Activated CD4-positive, alpha-beta T cell treated with anti-CD3 and anti-CD28 coated beads, Interleukin-2, amount 50 U/mL, for 1 hour (primary cell): Measurements from ENCODE around the gene NACC1.

Experiments used
- DNase-seq: peaks from one replicate; pipeline ENCODE4 v3.0.0-alpha.2; 2020

NACC1 gene

DNA sequence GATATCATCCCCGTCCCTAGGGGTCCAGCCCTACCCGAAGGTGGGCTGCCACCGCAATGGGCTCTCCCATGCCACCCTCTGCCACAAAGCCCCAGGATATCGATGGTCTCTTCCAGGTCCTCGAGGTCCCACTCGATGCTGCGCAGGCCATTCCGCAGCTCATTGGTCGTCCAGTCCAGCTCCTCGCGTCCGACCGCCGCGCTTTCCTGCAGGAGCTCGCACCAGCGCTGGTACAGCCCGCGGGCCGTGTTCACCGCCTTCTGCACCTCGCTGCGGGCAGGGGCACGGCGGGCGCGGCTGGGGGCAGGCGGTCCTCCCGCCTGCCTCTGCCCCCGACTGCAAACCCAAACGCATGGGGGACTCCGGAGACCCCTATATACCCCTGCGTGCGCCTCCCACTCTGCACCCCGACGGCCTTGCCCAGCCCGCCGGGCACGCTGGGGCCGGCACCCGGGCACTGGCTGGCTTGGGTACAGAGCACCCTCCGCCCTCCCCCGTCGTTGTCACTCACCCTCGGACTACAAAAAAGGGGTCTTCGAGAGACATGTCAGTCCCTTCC is 31.6 kb downstream of the NACC1 start:
- DNase-seq, result peak; percentile 22

GRCh38 chr19:13150187-13150930 is 32.3 kb downstream of the NACC1 start, which contains the start of the genes IER2 and STX10:
TSS of gene IER2 (plus strand) at chr19:13150411. CDS start at chr19:13153187, 2,776 bp downstream.
TSS of gene STX10 (minus strand) at chr19:13150375. CDS start at chr19:13150173, 202 bp downstream.
- peak; percentile 91 for DNase-seq

DNA sequence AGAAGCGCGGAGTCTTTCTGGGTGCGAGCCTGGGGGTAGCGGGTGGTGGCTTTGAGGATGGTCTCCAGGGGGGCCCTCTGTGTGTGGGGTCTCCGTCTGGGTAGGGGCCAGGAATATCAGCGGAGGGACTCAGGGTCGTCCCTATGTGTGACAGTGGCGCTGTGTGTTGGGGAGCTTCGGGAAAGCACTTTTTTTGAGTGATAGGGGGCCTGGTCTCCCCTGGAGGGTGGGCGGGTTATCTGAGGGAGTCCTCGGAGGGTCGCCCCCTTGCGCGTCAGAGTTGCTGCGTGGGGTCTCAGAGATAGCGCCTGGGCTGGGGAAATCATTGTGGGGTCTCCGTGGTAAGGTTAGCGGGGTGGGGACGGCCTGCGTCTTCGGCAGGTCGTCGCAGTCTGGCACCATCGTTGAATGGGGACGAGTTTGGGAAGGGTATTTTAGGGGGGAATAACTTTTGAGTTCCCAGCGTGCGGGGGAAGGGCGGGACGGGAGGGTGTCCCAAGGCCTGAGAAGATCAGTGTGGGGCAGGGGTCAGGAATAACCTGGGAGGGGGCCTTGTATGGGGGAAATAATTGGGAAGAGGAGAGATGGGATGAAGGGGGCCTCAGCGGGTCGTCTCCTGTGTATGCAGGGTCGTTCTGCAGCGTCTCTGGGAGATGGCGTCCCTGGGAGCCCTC is 33.0 kb downstream of the NACC1 start:
- peak; percentile 19 for DNase-seq

DNA sequence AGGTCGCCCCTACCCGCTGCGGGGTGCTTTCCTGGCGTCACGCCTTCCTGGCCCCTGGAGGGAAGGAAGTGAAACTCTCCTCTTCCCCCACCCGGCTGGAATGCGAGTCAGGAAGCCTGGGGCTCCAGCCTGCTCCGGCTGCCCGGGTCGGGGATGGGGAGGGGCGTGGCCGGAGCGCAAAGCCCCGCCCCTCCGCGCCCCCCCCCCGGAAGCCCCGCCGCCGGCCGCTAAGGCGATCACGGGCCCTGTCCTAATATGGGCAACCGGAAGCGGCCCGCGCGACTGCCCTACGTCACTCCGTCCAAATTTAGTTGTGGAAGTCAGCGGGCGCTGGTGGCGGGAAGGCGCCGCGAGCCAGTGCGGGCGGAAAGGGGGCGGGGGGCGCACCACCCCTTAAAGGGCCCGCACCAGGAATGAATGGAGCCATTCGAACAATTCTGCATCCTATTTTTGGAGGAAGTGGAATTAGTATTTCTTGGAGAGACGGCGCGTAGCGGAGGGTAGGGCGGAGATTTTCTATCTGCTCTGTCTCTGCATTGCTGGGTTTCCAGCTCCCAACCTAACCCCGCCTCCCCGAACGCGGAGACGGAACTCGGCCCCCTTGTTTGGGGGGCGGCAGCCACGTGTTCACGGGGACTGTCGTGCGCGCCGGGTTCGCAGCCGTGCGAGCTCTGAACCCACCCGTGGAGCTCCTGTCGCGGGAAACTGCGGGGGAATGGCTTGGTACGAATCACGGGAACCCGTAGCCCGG is 33.7 kb downstream of the NACC1 start:
- DNase-seq, result peak; percentile 94

DNA sequence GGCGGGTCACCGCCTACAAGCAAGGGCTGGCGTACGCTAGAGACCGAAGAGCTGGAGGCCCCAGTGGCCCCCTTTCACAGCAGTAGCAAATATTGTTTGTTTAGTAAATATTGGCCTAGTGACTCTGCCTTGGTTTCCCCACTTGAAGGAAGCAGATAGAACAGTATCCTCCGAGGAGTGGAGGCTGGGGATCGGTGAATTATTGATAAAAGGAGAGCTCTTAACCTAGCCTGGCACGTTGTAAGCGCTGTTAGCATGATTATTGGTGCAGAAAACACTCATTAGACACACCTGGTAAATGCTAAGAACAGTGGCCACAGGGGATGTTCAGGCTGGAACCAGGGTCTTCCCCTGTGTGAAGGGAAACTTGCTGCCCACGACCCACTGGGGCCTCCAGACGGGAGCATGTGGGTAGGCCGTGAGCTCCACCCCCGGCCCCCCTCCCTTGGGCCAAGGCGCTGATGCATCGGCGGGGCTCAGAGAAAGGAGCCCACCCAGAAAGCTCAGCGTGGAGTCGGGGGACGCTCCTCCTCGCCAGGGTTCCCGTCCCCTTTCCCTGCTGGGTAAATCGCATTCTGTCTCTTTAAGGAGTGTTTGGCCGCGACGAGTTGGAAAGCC is 34.4 kb downstream of the NACC1 start:
- no peak for DNase-seq

DNA sequence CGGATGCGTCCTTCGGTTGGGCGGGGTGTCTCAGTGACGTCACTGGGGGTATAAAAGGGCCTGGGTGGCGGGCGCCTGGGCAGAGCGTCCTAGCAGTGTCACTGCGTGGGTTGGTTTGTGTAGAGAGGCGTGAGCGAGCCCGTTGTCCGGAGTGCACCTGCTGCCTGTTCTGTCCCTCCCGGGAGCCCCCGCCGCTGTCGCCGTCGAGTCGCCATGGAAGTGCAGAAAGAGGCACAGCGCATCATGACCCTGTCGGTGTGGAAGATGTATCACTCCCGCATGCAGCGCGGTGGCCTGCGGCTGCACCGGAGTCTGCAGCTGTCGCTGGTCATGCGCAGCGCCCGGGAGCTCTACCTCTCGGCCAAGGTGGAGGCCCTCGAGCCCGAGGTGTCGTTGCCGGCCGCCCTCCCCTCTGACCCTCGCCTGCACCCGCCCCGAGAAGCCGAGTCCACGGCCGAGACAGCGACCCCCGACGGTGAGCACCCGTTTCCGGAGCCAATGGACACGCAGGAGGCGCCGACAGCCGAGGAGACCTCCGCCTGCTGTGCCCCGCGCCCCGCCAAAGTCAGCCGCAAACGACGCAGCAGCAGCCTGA is 35.0 kb downstream of the NACC1 start:
- DNase-seq, result peak; percentile 98

- peak; percentile 31 for DNase-seq
Measured at GRCh38 chr19:13153569-13154240, 35.6 kb downstream of the NACC1 start.

DNA sequence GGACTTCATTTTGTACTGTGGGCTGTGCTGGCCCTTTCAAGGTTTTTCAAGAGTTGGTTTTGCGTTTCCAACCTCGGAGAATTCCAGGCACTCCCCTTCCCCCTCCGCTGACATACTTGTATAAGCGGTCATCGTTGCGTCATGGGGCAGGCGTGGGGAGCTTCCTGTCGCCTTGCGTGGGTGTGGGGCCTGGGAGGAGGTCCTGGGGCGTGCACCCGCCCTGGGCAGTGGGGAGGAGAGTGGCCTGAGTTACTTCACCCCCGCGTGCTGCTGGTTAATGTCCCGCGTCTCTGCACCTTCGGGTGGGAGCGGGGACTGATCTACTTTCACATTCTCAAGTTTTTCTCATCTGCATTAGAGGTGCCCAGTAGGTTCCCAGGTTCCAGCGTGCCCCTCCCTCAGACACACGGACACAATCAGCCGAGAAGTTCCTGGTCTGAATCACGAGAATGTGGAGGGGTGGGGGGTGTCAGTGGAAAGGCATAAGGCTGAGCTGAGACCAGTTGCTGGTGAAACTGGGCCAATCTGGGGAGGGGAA is 36.2 kb downstream of the NACC1 start:
- peak; percentile 49 for DNase-seq

DNA sequence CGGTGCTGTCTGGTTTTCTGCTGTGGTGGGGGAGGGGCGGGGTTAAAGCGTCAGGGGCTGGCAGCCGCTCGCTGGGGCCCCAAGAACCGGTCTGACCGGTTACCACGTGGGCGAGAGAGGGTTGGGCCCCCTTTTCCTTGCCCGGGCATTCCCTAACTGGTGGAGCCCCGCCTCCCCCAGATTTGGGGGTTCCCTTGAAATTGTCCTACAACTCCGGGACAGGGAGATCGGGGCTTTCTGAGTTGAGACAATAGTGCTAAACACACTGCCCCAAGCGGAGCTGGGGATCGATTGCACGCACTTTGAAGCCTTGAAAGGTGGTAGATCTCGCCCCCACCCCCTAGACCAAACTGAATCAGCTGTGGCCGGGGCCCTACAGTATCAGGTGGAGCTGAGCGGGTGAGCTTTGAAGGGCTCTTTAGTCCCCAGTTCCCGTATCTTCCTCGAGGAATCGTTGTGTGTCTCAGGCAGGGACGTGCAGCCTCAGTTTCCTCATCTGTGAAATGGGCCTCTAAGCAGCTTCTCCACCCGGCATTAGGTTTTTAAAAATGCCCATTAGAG is 36.9 kb downstream of the NACC1 start:
- peak; percentile 75 for DNase-seq

- peak; percentile 64 for DNase-seq
Measured at GRCh38 chr19:13155472-13156359, 37.7 kb downstream of the NACC1 start.

- DNase-seq, result no peak
Measured at GRCh38 chr19:13159713-13160112, 41.6 kb downstream of the NACC1 start.

- DNase-seq, result no peak
Measured at GRCh38 chr19:13160557-13160956, 42.5 kb downstream of the NACC1 start.

DNA sequence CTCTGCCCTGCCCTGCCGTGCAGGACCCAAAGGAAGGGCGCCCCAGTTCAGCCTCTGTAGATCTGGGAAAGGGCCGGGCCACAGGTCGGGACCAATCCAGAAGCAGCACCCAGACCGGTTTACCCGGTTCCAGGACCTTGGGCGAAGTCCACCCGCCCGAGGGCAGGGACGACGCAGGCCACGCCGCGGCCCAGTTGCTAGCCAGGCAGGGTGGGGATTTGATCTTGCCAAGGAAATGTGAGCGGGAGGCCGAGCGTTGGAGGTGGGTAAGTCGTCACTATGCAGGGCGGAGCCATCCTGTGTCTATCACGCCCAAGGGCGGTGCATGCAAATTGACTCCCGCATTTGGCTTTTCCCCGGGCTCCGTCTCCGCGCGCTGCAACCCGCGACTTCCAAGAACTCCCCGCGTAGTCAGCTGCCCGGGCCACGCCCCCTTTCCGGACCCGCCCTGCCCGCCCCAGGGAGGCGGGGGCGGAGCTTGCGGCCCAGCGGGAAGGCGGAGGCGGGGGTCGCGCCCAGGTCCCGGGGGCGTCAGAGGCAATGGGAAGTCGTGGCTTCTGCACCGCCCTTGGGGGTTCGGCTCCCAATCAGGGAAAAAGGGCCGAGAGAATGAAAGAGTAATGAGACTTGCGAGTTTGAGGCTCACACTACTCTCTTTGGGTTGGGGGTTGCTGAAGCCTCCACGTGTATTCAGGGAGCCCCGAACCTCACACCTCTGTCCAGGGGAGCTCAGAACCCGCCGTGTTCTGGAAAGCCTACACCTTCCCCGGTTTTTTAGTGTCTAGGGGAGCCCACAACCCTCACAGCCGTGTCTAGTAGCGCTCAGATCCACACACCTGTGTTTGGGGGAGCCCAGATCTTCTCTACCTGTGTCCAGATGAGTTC is 44.9 kb downstream of the NACC1 start:
- peak; percentile 76 for DNase-seq

GRCh38 chr19:13163609-13164342 is 45.7 kb downstream of the NACC1 start:
- DNase-seq, result peak; percentile 23

- DNase-seq, result peak; percentile 44
Measured at GRCh38 chr19:13164343-13165161, 46.5 kb downstream of the NACC1 start.

GRCh38 chr19:13165162-13165997 is 47.3 kb downstream of the NACC1 start:
- DNase-seq, result no peak
